HL-60 (cell line): Measurements from ENCODE around the gene TPCN1.

Experiments used
- CTCF ChIP-seq: IDR thresholded peaks from one replicate; pipeline ENCODE4 v1.5.1; 2011; ENCODE audit warnings: low read length, control low read depth, inconsistent platforms; ENCODE audit not compliant: insufficient read depth
- GABPA ChIP-seq: IDR thresholded peaks from 2 replicates; pipeline ENCODE4 v1.6.1; 2012; ENCODE audit warnings: low read depth
- POLR2AphosphoS5 ChIP-seq: IDR thresholded peaks from 2 replicates; pipeline ENCODE4 v1.6.1; 2012; ENCODE audit warnings: low read depth
- REST ChIP-seq: IDR thresholded peaks from 2 replicates; pipeline ENCODE4 v1.6.1; 2012; ENCODE audit warnings: low read depth; ENCODE audit not compliant: insufficient replicate concordance

- TF ChIP-seq CTCF (no peak), POLR2AphosphoS5 (peak; percentile 95), GABPA (peak; percentile 22; the same call in 1 of the 2 replicates), REST (peak; percentile 7)
Measured at GRCh38 chr12:113208041-113208934, 13.0 kb upstream of the TPCN1 start.
